ENCODE results near the gene LIN9. TPM values are rescaled to one million over a fixed set of nuclear protein-coding genes. Genes with fewer than 3 reads are reported as not detected.

Gene LIN9
- total and polyA plus RNA-seq, 2 of the 13 experiments (the other 11 are each of a cell fraction or from before 2014, with no cell fraction given): 3.0 to 10.0 TPM

- H2AFZ ChIP-seq (ENCODE audit: low read length): no peak overlapping the region
- BruUV-seq (replicated peaks): no TSS peak
- FAIRE-seq: no peak
- DNase-seq (ENCODE audit: low spot score): no peak
- no peak overlapping the region for H3K4me2 ChIP-seq (ENCODE audit: low read depth, low read length)
- ChIA-PET POLR2A (no interaction called here), CTCF (ENCODE audit: low intra/inter-chr PET ratio, low total read pairs) (no interaction called here)
- no peaks in the 10 kb centered on the region for H3K79me2 ChIP-seq (ENCODE audit: insufficient read depth, low read length)
- H3K4me1 ChIP-seq (ENCODE audit: insufficient read depth, low read length): peaks cover 15% of the 10 kb centered on the region
- peak; percentile 34 for ATAC-seq
- H3K9me3 ChIP-seq (ENCODE audit: low read length): no peaks in the 10 kb centered on the region
- H3K4me3 ChIP-seq (replicated peaks in 1 of 3; ENCODE audit: insufficient read depth in 1 of 3, low read depth in 2 of 3, low read length in 3 of 3): no peak overlapping the region
- no peak overlapping the region for H3K9ac ChIP-seq (ENCODE audit: insufficient read depth, low read depth, low read length)
- H3K27ac ChIP-seq (ENCODE audit: extremely low read length, insufficient read depth, low read length): no peak overlapping the region
- no peaks in the 10 kb centered on the region for H4K20me1 ChIP-seq (ENCODE audit: insufficient read depth, low read length)
- TF ChIP-seq POLR2AphosphoS2 (IDR thresholded peaks at IDR 0.05; ENCODE audit: low read depth, low read length) (no peak), ARID4A (CRISPR knock-in tag; IDR thresholded peaks at IDR 0.05; ENCODE audit: borderline replicate concordance) (no peak), ZNF761 (CRISPR knock-in tag; conservative IDR thresholded peaks at IDR 0.05) (no peak), ZNF496 (CRISPR knock-in tag; IDR thresholded peaks at IDR 0.05; ENCODE audit: insufficient replicate concordance) (no peak), MYNN (CRISPR knock-in tag; IDR thresholded peaks at IDR 0.05; ENCODE audit: low read depth) (no peak), SNAPC2 (CRISPR knock-in tag; IDR thresholded peaks at IDR 0.05) (no peak), ZNF639 (CRISPR knock-in tag; conservative IDR thresholded peaks at IDR 0.05) (no peak)
- H3K27me3 ChIP-seq (ENCODE audit: control insufficient read depth in 1 of 2, insufficient read depth in 2 of 2, low read length in 2 of 2): peaks cover 0 to 16% of the 10 kb centered on the region in 2 experiments; a peak in 2 of 5 replicates
- intact Hi-C loops (cut with micrococcal nuclease; ENCODE audit: unreplicated experiment): loop anchor here (5.0 kb wide), 1 partner anchor 129 kb away; no protein-coding TSS in a partner anchor
- no peaks in the 10 kb centered on the region for H3K36me3 ChIP-seq (replicated peaks in 1 of 2; ENCODE audit: control insufficient read depth in 1 of 2, insufficient read depth in 2 of 2, low read length in 2 of 2)
- WGBS (ENCODE audit: low lambda C conversion rate): 2% methylated on average over 4 of the region's 4 CpGs
- in situ Hi-C loops (cut with HindIII; ENCODE audit: extremely low pct_ligation_motif_present, low pct_unique_long_range_greater_than_20kb): no loop called here
Measured at GRCh38 chr1:226203655-226204054, 105.3 kb downstream of the LIN9 start.
